ENCODE results near the gene COL11A1. TPM values are rescaled to one million over a fixed set of nuclear protein-coding genes. Genes with fewer than 3 reads are reported as not detected.
"Not testable (repeated sequence)": the region's sequence is repeated elsewhere in the genome, so short reads cannot be mapped to it uniquely, and the experiment has no call there.

The COL11A1 gene
- total RNA-seq, 1 donor from 2014 or later, result 0.76 TPM

DNA sequence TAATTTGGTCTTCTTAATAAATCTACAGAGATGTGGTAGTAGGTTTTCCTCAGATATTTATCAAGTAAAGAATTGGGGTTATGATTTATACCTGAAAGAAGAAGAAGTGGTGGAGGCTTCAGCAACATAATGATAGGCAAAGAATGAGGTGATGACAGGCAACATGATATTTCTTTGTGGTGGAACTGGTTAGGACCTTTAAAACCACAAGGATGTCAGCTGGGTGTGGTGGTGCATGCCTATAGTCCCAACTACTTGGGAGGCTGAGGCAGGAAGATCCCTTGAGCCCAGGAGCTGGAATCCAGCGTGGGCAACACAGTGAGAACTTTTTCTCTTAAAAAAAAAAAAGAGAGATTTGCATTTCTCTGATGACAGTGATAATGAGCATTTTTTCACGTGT is 34.1 kb upstream of the COL11A1 start:
- no peak overlapping the region for H3K27ac Mint-ChIP-seq (ENCODE audit: unreplicated experiment)
- H3K36me3 Mint-ChIP-seq (ENCODE audit: unreplicated experiment), result no peaks in the 10 kb centered on the region
- H3K4me1 Mint-ChIP-seq (ENCODE audit: low read depth, unreplicated experiment), result no peaks in the 10 kb centered on the region
- DNase-seq, result no peak
- no peaks in the 10 kb centered on the region for H3K9me3 Mint-ChIP-seq (ENCODE audit: unreplicated experiment)
- no peaks in the 10 kb centered on the region for H3K27me3 Mint-ChIP-seq (ENCODE audit: unreplicated experiment)
- TF ChIP-seq, protein P1, sequence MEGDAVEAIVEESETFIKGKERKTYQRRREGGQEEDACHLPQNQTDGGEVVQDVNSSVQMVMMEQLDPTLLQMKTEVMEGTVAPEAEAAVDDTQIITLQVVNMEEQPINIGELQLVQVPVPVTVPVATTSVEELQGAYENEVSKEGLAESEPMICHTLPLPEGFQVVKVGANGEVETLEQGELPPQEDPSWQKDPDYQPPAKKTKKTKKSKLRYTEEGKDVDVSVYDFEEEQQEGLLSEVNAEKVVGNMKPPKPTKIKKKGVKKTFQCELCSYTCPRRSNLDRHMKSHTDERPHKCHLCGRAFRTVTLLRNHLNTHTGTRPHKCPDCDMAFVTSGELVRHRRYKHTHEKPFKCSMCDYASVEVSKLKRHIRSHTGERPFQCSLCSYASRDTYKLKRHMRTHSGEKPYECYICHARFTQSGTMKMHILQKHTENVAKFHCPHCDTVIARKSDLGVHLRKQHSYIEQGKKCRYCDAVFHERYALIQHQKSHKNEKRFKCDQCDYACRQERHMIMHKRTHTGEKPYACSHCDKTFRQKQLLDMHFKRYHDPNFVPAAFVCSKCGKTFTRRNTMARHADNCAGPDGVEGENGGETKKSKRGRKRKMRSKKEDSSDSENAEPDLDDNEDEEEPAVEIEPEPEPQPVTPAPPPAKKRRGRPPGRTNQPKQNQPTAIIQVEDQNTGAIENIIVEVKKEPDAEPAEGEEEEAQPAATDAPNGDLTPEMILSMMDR (IDR thresholded peaks at IDR 0.05; ENCODE audit: partially characterized antibody, unreplicated experiment), result no peak
- H3K4me3 Mint-ChIP-seq (ENCODE audit: unreplicated experiment), result no peak overlapping the region

GRCh38 chr1:103129796-103130195 is 21.5 kb upstream of the COL11A1 start:
- Mint-ChIP-seq H3K27ac (ENCODE audit: unreplicated experiment) (no peak overlapping the region), H3K4me3 (ENCODE audit: unreplicated experiment) (no peak overlapping the region), H3K36me3 (ENCODE audit: unreplicated experiment) (no peaks in the 10 kb centered on the region), H3K9me3 (ENCODE audit: unreplicated experiment) (no peaks in the 10 kb centered on the region), H3K27me3 (ENCODE audit: unreplicated experiment) (no peaks in the 10 kb centered on the region), H3K4me1 (ENCODE audit: low read depth, unreplicated experiment) (no peaks in the 10 kb centered on the region)
- TF ChIP-seq, protein P1 (IDR thresholded peaks at IDR 0.05; ENCODE audit: partially characterized antibody, unreplicated experiment), result no peak
- DNase-seq, result no peak

DNA sequence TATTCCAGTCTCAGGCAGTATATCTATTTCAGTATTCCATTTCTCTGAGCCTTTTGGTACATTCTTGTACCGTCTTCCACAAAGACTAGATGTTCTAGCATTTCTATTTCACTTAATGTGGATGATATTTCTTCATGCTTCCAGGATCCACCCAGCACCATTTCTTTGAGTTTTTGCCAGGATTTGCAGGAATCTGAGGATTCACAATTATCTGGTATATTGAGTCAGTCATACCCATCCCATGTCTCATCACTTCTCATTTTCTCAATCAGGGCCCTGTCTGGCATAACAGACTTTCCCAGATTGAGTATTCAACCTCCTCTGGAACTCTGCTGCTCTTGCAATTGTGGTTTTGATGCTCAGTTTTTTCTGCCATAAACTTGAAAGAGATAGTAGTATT is 20.9 kb upstream of the COL11A1 start:
- Mint-ChIP-seq H3K27me3 (ENCODE audit: unreplicated experiment) (no peaks in the 10 kb centered on the region), H3K9me3 (ENCODE audit: unreplicated experiment) (no peaks in the 10 kb centered on the region), H3K27ac (ENCODE audit: unreplicated experiment) (no peak overlapping the region), H3K4me1 (ENCODE audit: low read depth, unreplicated experiment) (no peaks in the 10 kb centered on the region), H3K4me3 (ENCODE audit: unreplicated experiment) (no peak overlapping the region), H3K36me3 (ENCODE audit: unreplicated experiment) (no peaks in the 10 kb centered on the region)
- TF ChIP-seq, protein P1 (IDR thresholded peaks at IDR 0.05; ENCODE audit: partially characterized antibody, unreplicated experiment), result no peak
- no peak for DNase-seq

DNA sequence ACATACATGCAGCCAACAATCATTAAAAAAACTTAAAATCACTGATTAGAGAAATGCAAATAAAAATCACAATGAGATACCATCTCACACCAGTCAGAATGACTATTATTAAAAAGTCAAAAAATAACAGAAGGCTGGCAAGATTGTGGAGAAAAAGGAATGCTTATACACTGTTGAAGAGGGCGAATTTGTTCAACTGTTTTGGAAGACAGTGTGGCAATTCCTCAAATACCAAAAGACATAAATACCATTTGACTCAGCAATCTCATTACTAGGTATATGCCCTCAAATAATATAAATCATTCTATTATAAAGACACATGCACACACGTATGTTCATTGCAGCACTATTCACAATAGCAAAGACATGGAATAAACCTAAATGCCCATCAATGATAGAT is 19.9 kb upstream of the COL11A1 start:
- H3K36me3 Mint-ChIP-seq (ENCODE audit: unreplicated experiment); H3K4me1 Mint-ChIP-seq (ENCODE audit: low read depth, unreplicated experiment); H3K9me3 Mint-ChIP-seq (ENCODE audit: unreplicated experiment); H3K4me3 Mint-ChIP-seq (ENCODE audit: unreplicated experiment); DNase-seq; H3K27ac Mint-ChIP-seq (ENCODE audit: unreplicated experiment); H3K27me3 Mint-ChIP-seq (ENCODE audit: unreplicated experiment): not testable (repeated sequence)

- Mint-ChIP-seq H3K27me3 (ENCODE audit: unreplicated experiment) (no peaks in the 10 kb centered on the region), H3K4me3 (ENCODE audit: unreplicated experiment) (no peak overlapping the region), H3K4me1 (ENCODE audit: low read depth, unreplicated experiment) (no peaks in the 10 kb centered on the region), H3K27ac (ENCODE audit: unreplicated experiment) (no peak overlapping the region), H3K36me3 (ENCODE audit: unreplicated experiment) (no peaks in the 10 kb centered on the region), H3K9me3 (ENCODE audit: unreplicated experiment) (no peaks in the 10 kb centered on the region)
- DNase-seq, result no peak
- TF ChIP-seq, protein P1 (IDR thresholded peaks at IDR 0.05; ENCODE audit: partially characterized antibody, unreplicated experiment), result no peak
These were observed 16.9 kb upstream of the COL11A1 start for GRCh38 chr1:103125219-103125618.
